22Rv1 (cell line): ENCODE measurements around the gene MEGF10.

Experiments used
- H3K27ac ChIP-seq: fragments of 450-650 bp; 2 replicates; pipeline ENCODE4 v1.5.1; 2017
- ZFX ChIP-seq: fragments of 450-650 bp; IDR thresholded peaks from 2 replicates; pipeline ENCODE4 v1.6.1; 2017; ENCODE audit warnings: antibody characterized with exemption, borderline replicate concordance
- TF ChIP-seq, protein P1 (sequence below): fragments of 450-650 bp; IDR thresholded peaks from 2 replicates; pipeline ENCODE4 v1.5.1; 2017; ENCODE audit warnings: mild to moderate bottlenecking

Gene MEGF10

DNA sequence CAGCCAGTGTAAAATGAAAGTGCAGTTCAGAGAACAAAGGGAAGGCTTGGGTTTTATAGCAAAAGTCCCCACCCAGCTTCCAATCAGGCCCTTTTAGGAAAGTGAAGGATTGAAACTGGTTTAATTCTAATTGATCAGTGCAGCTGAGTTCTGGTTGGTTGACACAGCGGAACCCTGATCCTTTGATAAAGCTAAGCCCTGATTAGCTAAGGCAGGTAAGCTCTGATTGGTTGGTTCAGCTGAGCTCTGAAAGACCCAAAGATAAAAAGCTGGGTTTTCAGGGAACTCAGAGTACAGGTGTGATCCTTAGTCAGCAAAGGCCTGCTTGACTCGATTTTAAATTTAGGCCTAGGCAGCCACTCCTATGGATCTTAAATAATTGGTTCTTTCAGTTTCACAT is 156.0 kb downstream of the MEGF10 start:
- no peak for TF ChIP-seq ZFX
- TF ChIP-seq, protein P1, sequence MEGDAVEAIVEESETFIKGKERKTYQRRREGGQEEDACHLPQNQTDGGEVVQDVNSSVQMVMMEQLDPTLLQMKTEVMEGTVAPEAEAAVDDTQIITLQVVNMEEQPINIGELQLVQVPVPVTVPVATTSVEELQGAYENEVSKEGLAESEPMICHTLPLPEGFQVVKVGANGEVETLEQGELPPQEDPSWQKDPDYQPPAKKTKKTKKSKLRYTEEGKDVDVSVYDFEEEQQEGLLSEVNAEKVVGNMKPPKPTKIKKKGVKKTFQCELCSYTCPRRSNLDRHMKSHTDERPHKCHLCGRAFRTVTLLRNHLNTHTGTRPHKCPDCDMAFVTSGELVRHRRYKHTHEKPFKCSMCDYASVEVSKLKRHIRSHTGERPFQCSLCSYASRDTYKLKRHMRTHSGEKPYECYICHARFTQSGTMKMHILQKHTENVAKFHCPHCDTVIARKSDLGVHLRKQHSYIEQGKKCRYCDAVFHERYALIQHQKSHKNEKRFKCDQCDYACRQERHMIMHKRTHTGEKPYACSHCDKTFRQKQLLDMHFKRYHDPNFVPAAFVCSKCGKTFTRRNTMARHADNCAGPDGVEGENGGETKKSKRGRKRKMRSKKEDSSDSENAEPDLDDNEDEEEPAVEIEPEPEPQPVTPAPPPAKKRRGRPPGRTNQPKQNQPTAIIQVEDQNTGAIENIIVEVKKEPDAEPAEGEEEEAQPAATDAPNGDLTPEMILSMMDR = no peak
- no peak overlapping the region for H3K27ac ChIP-seq

GRCh38 chr5:127447827-127448226 is 157.2 kb downstream of the MEGF10 start:
- TF ChIP-seq, protein P1 = no peak
- no peak for TF ChIP-seq ZFX

DNA sequence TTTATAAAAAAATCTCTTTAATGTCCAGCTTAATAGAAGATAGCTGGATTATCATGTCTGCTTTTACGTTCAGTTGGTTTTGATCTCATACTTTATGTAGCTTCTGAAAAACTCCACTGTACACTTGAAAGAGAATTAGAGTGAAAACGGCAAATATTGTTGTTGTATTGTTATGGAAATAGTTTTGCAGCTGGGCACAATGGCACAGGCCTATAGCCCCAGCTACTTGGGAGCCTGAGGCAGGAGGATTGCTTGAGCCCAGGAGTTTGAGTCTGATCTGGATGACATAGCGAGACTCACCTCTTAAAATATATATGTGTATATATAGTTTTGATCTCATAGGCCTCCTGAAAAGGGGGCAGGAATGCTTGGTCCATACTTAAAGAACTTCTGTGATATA is 159.4 kb downstream of the MEGF10 start:
- TF ChIP-seq, protein P1 = no peak
- TF ChIP-seq ZFX = no peak
- H3K27ac ChIP-seq = no peak overlapping the region

More at GRCh38 chr5:127447827-127448226, 157.2 kb downstream of the MEGF10 start:
- no peak overlapping the region for H3K27ac ChIP-seq

DNA sequence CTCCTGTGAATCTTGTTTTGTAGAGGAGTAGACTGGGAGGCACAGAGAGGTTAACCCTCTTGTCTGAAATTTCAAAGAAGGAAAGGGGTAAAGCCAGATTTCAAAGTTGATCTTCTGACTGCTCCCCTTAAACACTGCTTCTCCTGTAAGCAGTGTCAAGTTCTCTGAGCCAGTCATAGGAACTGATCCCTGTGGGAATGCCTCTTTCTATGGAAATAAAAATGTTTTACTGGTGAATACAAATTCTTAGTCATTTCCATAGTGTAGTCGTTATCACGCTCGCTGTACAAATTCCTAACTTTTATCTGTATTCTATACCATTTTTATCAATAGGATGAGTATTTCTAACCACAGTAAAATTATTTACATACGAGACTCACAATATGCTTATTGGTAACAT is 160.5 kb downstream of the MEGF10 start:
- TF ChIP-seq, protein P1 = no peak
- no peak for TF ChIP-seq ZFX
- no peak overlapping the region for H3K27ac ChIP-seq

- no peak overlapping the region for H3K27ac ChIP-seq
- no peak for TF ChIP-seq ZFX
- TF ChIP-seq, protein P1 = no peak
These were observed 162.0 kb downstream of the MEGF10 start for GRCh38 chr5:127452626-127453025.

DNA sequence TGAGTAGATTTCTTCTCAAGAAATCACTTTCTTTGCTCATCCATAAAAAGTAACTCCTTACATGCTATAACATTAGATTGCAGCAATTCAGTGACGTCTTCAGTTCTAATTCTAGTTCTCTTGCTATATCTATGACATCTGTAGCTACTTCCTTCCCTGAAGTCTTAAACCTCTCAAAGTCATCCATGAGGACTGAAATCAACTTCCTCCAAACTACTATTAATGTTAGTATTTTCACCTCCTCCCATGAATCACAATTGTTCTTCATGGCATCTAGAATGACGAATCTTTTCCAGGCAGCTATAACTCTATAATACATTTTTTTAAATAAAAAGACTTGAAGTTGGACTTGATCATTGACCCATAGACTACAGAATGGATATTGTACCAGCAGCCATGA is 180.6 kb downstream of the MEGF10 start:
- no peak overlapping the region for H3K27ac ChIP-seq
- TF ChIP-seq ZFX = no peak
- TF ChIP-seq, protein P1 = no peak

- no peak overlapping the region for H3K27ac ChIP-seq
- TF ChIP-seq ZFX = no peak
- TF ChIP-seq, protein P1 = no peak
These were observed 182.1 kb downstream of the MEGF10 start for GRCh38 chr5:127472700-127473099.
